GM23338 (cell line): Measurements from ENCODE around the gene SRGAP1. TPM values are rescaled to one million over a fixed set of nuclear protein-coding genes. Genes with fewer than 3 reads are reported as not detected.

ENCODE experiments used
- ATAC-seq: fragments of 200-7000 bp; cut with Tn5 transposase; 3 replicates; pipeline ENCODE4 v1.9.1; 2020
- DNase-seq: peaks from one replicate; pipeline ENCODE4 v3.0.0-alpha.2; 2015; ENCODE audit warnings: low spot score
- H2AFZ ChIP-seq: fragments of 200-600 bp; sonication (generic); 2 replicates; pipeline ENCODE4 v1.8.0; 2016; ENCODE audit warnings: antibody characterized with exemption, mild to moderate bottlenecking, moderate library complexity
- H3F3A ChIP-seq: fragments of 200-600 bp; sonication (generic); replicated peaks from 2 replicates; pipeline ENCODE4 v1.8.0; 2017; ENCODE audit warnings: antibody characterized with exemption, mixed run types, low read depth
- H3K27ac ChIP-seq: fragments of 200-600 bp; sonication (generic); 2 replicates; pipeline ENCODE4 v1.6.1; 2016; ENCODE audit warnings: low read depth
- H3K27me3 ChIP-seq: fragments of 200-600 bp; sonication (generic); 2 replicates; pipeline ENCODE4 v1.8.0; 2016; ENCODE audit warnings: mild to moderate bottlenecking, mixed run types, moderate library complexity; ENCODE audit not compliant: insufficient read depth
- H3K36me3 ChIP-seq: fragments of 200-600 bp; sonication (generic); 2 replicates; pipeline ENCODE4 v1.8.0; 2016; ENCODE audit warnings: mild to moderate bottlenecking; ENCODE audit not compliant: insufficient read depth
- H3K4me1 ChIP-seq: fragments of 200-600 bp; sonication (generic); 2 replicates; pipeline ENCODE4 v1.8.0; 2016; ENCODE audit warnings: mild to moderate bottlenecking, moderate library complexity; ENCODE audit not compliant: insufficient read depth
- H3K4me2 ChIP-seq: fragments of 200-600 bp; sonication (generic); 2 replicates; pipeline ENCODE4 v1.7.1; 2017; ENCODE audit warnings: mixed run types
- H3K4me3 ChIP-seq: fragments of 200-600 bp; sonication (generic); 2 replicates; pipeline ENCODE4 v1.6.1; 2016; ENCODE audit warnings: mixed run types
- H3K79me2 ChIP-seq: fragments of 200-600 bp; sonication (generic); replicated peaks from 2 replicates; pipeline ENCODE4 v1.8.0; 2017; ENCODE audit warnings: mild to moderate bottlenecking; ENCODE audit not compliant: insufficient read depth
- H3K9me2 ChIP-seq: fragments of 200-600 bp; sonication (generic); 2 replicates; pipeline ENCODE4 v1.8.0; 2017; ENCODE audit not compliant: insufficient read depth
- H4K20me1 ChIP-seq: fragments of 200-600 bp; sonication (generic); replicated peaks from 2 replicates; pipeline ENCODE4 v1.8.0; 2017; ENCODE audit warnings: mild to moderate bottlenecking; ENCODE audit not compliant: insufficient read depth
- H3K27ac Mint-ChIP-seq: 2 replicates; pipeline ENCODE4 v1.8.0; 2020; ENCODE audit warnings: inconsistent platforms, mild to moderate bottlenecking, moderate library complexity, mixed read lengths
- H3K27me3 Mint-ChIP-seq: 3 replicates; pipeline ENCODE4 v1.8.0; 2022; ENCODE audit warnings: low read depth, mild to moderate bottlenecking, moderate library complexity, mixed read lengths, inconsistent platforms; ENCODE audit not compliant: insufficient read depth, poor library complexity
- H3K36me3 Mint-ChIP-seq: 3 replicates; pipeline ENCODE4 v1.8.0; 2021; ENCODE audit warnings: low read depth, mild to moderate bottlenecking, inconsistent platforms, moderate library complexity, mixed read lengths
- H3K4me1 Mint-ChIP-seq: 3 replicates; pipeline ENCODE4 v1.8.0; 2020; ENCODE audit warnings: mild to moderate bottlenecking, inconsistent platforms, mixed read lengths
- H3K4me3 Mint-ChIP-seq: 3 replicates; pipeline ENCODE4 v1.8.0; 2021; ENCODE audit warnings: moderate library complexity, mild to moderate bottlenecking, inconsistent platforms, mixed read lengths
- H3K9me3 Mint-ChIP-seq: 3 replicates; pipeline ENCODE4 v1.8.0; 2020; ENCODE audit warnings: moderate library complexity, mild to moderate bottlenecking, inconsistent platforms, mixed read lengths
- CREB1 ChIP-seq: fragments of 250-450 bp; sonication (Bioruptor Pico); IDR thresholded peaks from 2 replicates; pipeline ENCODE4 v1.5.0; 2020; ENCODE audit warnings: low read depth, mild to moderate bottlenecking, moderate library complexity
- CTCF ChIP-seq, 2 experiments: fragments of 200-600 bp in 1 of 2; sonication (generic) in 1 of 2; conservative IDR thresholded peaks; 2 replicates each; pipeline versions ENCODE4 v1.5.1 to v1.6.1; 2016 to 2017; ENCODE audit warnings: antibody characterized with exemption in 2 of 2, low read depth in 2 of 2, mild to moderate bottlenecking in 2 of 2, moderate library complexity in 1 of 2
- ETS1 ChIP-seq: IDR thresholded peaks from 2 replicates; pipeline ENCODE4 v1.6.1; 2016; ENCODE audit warnings: antibody characterized with exemption
- EZH2 ChIP-seq: fragments of 200-600 bp; sonication (generic); IDR thresholded peaks from one replicate; pipeline ENCODE4 v1.8.0; 2017; ENCODE audit warnings: antibody characterized with exemption, mild to moderate bottlenecking, low read depth; ENCODE audit not compliant: unreplicated experiment
- EZH2phosphoT487 ChIP-seq: fragments of 200-600 bp; sonication (generic); IDR thresholded peaks from one replicate; pipeline ENCODE4 v1.8.1; 2018; ENCODE audit warnings: antibody characterized with exemption; ENCODE audit not compliant: unreplicated experiment
- JUNB ChIP-seq: IDR thresholded peaks from one replicate; pipeline ENCODE4 v1.6.1; 2016; ENCODE audit warnings: antibody characterized with exemption; ENCODE audit not compliant: unreplicated experiment
- NANOG ChIP-seq: IDR thresholded peaks from 2 replicates; pipeline ENCODE4 v1.6.1; 2016; ENCODE audit warnings: antibody characterized with exemption, borderline replicate concordance
- POLR2AphosphoS5 ChIP-seq: IDR thresholded peaks from 2 replicates; pipeline ENCODE4 v1.6.1; 2016; ENCODE audit warnings: antibody characterized with exemption, low read depth
- REST ChIP-seq: IDR thresholded peaks from one replicate; pipeline ENCODE4 v1.6.1; 2018; ENCODE audit warnings: antibody characterized with exemption; ENCODE audit not compliant: unreplicated experiment
- STAT1 ChIP-seq: IDR thresholded peaks from one replicate; pipeline ENCODE4 v1.6.1; 2016; ENCODE audit warnings: antibody characterized with exemption; ENCODE audit not compliant: unreplicated experiment
- ZNF114 ChIP-seq: fragments of 250-450 bp; sonication (Bioruptor Pico); IDR thresholded peaks from 2 replicates; pipeline ENCODE4 v1.5.0; 2020; ENCODE audit warnings: mild to moderate bottlenecking, moderate library complexity
- ZNF331 ChIP-seq: fragments of 250-450 bp; sonication (Bioruptor Pico); IDR thresholded peaks from 2 replicates; pipeline ENCODE4 v1.5.0; 2020; ENCODE audit warnings: low read depth, mild to moderate bottlenecking, moderate library complexity
- ZNF462 ChIP-seq: fragments of 250-450 bp; sonication (Bioruptor Pico); IDR thresholded peaks from 2 replicates; pipeline ENCODE4 v1.5.0; 2020; ENCODE audit warnings: mild to moderate bottlenecking, moderate library complexity
- polyA plus RNA-seq: library from polyadenylated mRNA; unstranded; fragments of >200 nt; fragmentation: Nextera tagmentation; extraction: Ambion mirVana; gene quantifications from 2 replicates; pipeline ENCODE4 v1.2.1, GENCODE V29; 2016
- total RNA-seq: library from RNA; depleted of rRNA; stranded (reverse); fragments of >200 nt; shearing (Covaris generic); gene quantifications from 2 replicates; pipeline ENCODE4 v1.2.3, GENCODE V29; 2014

SRGAP1 gene
- total and polyA plus RNA-seq, 2 experiments from 2014 or later, result 6.1 to 8.1 TPM

- TF ChIP-seq NANOG (no peak), ZNF114 (CRISPR knock-in tag) (no peak)
These were observed 161.8 kb downstream of the SRGAP1 start (continued) for GRCh38 chr12:64006211-64006825.

- H3K4me1 Mint-ChIP-seq, result peaks cover 5% of the 10 kb centered on the region; the same call in 2 of the 3 replicates
- Histone ChIP-seq H3K4me2 (no peak overlapping the region), H3K4me1 (no peaks in the 10 kb centered on the region), H3K4me3 (no peak overlapping the region), H3K27me3 (no peaks in the 10 kb centered on the region), H3F3A (no peaks in the 10 kb centered on the region), H2AFZ (no peak overlapping the region), H3K27ac (no peak overlapping the region), H4K20me1 (no peaks in the 10 kb centered on the region), H3K36me3 (no peaks in the 10 kb centered on the region), H3K79me2 (no peaks in the 10 kb centered on the region), H3K9me2 (no peaks in the 10 kb centered on the region)
- DNase-seq, result no peak
- no peak overlapping the region for H3K4me3 Mint-ChIP-seq
- no peak overlapping the region for H3K27ac Mint-ChIP-seq
- H3K27me3 Mint-ChIP-seq, result no peaks in the 10 kb centered on the region
- H3K36me3 Mint-ChIP-seq, result peaks cover 22% of the 10 kb centered on the region; the same call in 2 of the 3 replicates
- H3K9me3 Mint-ChIP-seq, result peaks cover 16% of the 10 kb centered on the region; the same call in 2 of the 3 replicates
- TF ChIP-seq POLR2AphosphoS5 (no peak), ZNF462 (CRISPR knock-in tag) (no peak), JUNB (no peak), ZNF331 (CRISPR knock-in tag) (no peak), CREB1 (CRISPR knock-in tag) (no peak), ETS1 (no peak), REST (no peak), EZH2 (no peak), STAT1 (no peak), ZNF114 (CRISPR knock-in tag) (no peak), CTCF (conservative IDR thresholded peaks at IDR 0.05; ENCODE audit: low read depth in 2 of 2) (no peak), NANOG (no peak), EZH2phosphoT487 (no peak)
- no peak for ATAC-seq
These were observed 163.4 kb downstream of the SRGAP1 start for GRCh38 chr12:64007853-64008252.
